Endothelial cell of umbilical vein (primary cell): ENCODE measurements around the gene AP5Z1.

ENCODE experiments used
- CTCF ChIP-seq, 2 donors: IDR thresholded peaks; 1 replicate in 1 of 2; 2 replicates in 1 of 2; pipeline ENCODE4 v1.5.1; 2011; ENCODE audit warnings: low read length in 2 of 2, mild to moderate bottlenecking in 2 of 2, moderate library complexity in 2 of 2, control low read depth in 1 of 2, inconsistent platforms in 1 of 2, low read depth in 1 of 2; ENCODE audit not compliant: insufficient read depth in 1 of 2; ENCODE audit errors: extremely low read depth in 1 of 2
- EZH2 ChIP-seq: IDR thresholded peaks from 2 replicates; pipeline ENCODE4 v1.6.1; 2012; ENCODE audit warnings: borderline replicate concordance, low read depth, mild to moderate bottlenecking, moderate library complexity, low read length, inconsistent platforms; ENCODE audit not compliant: severe bottlenecking
- JUN ChIP-seq: IDR thresholded peaks from 2 replicates; pipeline ENCODE4 v1.6.1; 2011; ENCODE audit warnings: borderline replicate concordance, low read depth; ENCODE audit not compliant: insufficient read length, insufficient read depth
- TF ChIP-seq, protein P1 (sequence below): IDR thresholded peaks from 2 replicates; pipeline ENCODE4 v1.6.1; 2011; ENCODE audit not compliant: insufficient read depth, insufficient read length

DNA sequence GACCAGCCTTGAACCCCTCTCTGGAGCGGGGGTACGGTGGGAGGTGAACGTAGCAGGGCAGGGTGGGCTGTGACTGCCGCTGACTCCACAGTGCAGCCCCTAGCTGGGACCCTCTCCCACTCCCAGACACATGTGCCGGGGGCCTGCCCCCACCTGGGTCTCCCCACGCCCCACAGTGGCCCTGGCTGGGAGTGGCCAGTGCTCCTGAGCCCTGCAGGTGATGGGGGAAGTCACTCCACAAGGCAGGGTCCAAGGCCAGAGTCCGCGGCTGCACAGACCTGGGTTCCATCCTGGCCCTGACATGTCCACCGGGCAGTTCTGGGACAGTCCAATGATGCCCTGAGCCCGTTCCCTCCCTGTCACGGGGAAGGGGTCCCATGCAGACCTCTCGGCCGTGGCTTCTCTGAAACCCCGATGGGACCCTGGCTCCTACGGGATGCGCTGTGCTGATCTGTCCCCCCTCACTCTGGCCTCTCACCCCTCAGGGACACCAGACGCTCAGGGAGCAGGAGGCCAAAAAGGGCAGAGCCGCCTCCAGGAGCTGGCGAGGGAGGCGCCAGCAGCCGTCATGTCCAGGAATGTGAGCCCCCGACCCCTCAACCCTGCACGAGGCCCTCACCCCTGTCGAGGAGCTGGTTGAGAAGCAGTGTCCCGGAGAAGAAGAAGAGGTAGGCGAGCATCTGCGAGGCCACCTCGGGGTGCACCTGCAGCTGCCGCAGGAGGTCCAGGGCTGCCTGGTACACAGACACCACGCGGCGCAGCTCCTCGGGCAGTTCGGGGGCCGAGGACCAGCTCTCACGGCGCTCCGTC is 40.4 kb downstream of the AP5Z1 start:
- TF ChIP-seq, protein P1, sequence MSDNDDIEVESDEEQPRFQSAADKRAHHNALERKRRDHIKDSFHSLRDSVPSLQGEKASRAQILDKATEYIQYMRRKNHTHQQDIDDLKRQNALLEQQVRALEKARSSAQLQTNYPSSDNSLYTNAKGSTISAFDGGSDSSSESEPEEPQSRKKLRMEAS = no peak
- TF ChIP-seq CTCF (IDR thresholded peaks at IDR 0.05; ENCODE audit: extremely low read depth in 1 of 2, insufficient read depth in 1 of 2, low read depth in 1 of 2, low read length in 2 of 2) (peak in 1 of 2 donors; percentile 6), EZH2 (no peak), JUN (no peak)
